H1 (cell line): Measurements from ENCODE around the gene AP3B2. TPM values are rescaled to one million over a fixed set of nuclear protein-coding genes. Genes with fewer than 3 reads are reported as not detected.

Experiments
- CTCF ChIA-PET: fragments of 300-600 bp; sonication (Branson Sonifier 250); formaldehyde crosslinking; loops from one replicate; lab custom pipeline; 2021; ENCODE audit not compliant: partially characterized antibody; lab: Charles Lee
- POLR2A ChIA-PET: fragments of 300-600 bp; sonication (Branson Sonifier 250); formaldehyde crosslinking; loops from one replicate; lab custom pipeline; 2021; ENCODE audit warnings: inconsistent platforms; ENCODE audit not compliant: partially characterized antibody; lab: Charles Lee
- DNase-seq, 2 experiments: peaks; one replicate each; pipeline versions ENCODE4 v3.0.0 to v3.0.0-alpha.2; 2010 to 2022; ENCODE audit warnings: low spot score in 2 of 2, low read depth in 1 of 2, mixed read lengths in 1 of 2
- FAIRE-seq: peaks from 2 replicates; lab custom pipeline; 2011; peaks lifted over from hg19 to GRCh38; lab: Jason Lieb, UNC
- H2AFZ ChIP-seq: 2 replicates; pipeline ENCODE4 v1.8.1; 2012; ENCODE audit warnings: low read length, inconsistent platforms
- H2AK5ac ChIP-seq: 2 replicates; pipeline ENCODE4 v1.6.1; 2013; ENCODE audit warnings: low read depth, low read length
- H2BK120ac ChIP-seq: replicated peaks from 2 replicates; pipeline ENCODE3; 2013; ENCODE audit warnings: low read depth, low read length, inconsistent platforms
- H2BK12ac ChIP-seq: 2 replicates; pipeline ENCODE4 v1.6.1; 2013; ENCODE audit warnings: low read depth, low read length
- H2BK15ac ChIP-seq: 2 replicates; pipeline ENCODE4 v1.6.1; 2013; ENCODE audit warnings: low read length
- H2BK20ac ChIP-seq: 2 replicates; pipeline ENCODE4 v1.6.1; 2013; ENCODE audit warnings: low read length
- H2BK5ac ChIP-seq: 2 replicates; pipeline ENCODE4 v1.6.1; 2013; ENCODE audit warnings: low read depth, low read length
- H3K14ac ChIP-seq: 2 replicates; pipeline ENCODE4 v1.6.1; 2013; ENCODE audit warnings: inconsistent platforms; ENCODE audit not compliant: insufficient read length
- H3K18ac ChIP-seq: 2 replicates; pipeline ENCODE4 v1.6.1; 2013; ENCODE audit warnings: low read length; ENCODE audit errors: extremely low read depth
- H3K23ac ChIP-seq: 2 replicates; pipeline ENCODE4 v1.6.1; 2013; ENCODE audit warnings: inconsistent platforms; ENCODE audit not compliant: insufficient read length
- H3K23me2 ChIP-seq: 2 replicates; pipeline ENCODE4 v1.6.1; 2013; ENCODE audit warnings: low read depth, low read length
- H3K27ac ChIP-seq: 2 replicates; pipeline ENCODE4 v1.6.1; 2011; ENCODE audit warnings: low read depth, low read length, inconsistent platforms
- H3K27me3 ChIP-seq, 4 experiments: replicated peaks in 1 of 4; 1 replicate in 1 of 4; 2 replicates in 3 of 4; pipeline versions ENCODE4 v1.6.1 to v1.8.1; 2011 to 2013; ENCODE audit warnings: low read length in 3 of 4, mild to moderate bottlenecking in 3 of 4, inconsistent platforms in 2 of 4, mixed read lengths in 2 of 4, moderate library complexity in 1 of 4; ENCODE audit not compliant: control insufficient read depth in 3 of 4, insufficient read depth in 3 of 4; ENCODE audit errors: extremely low read depth in 1 of 4
- H3K36me3 ChIP-seq, 4 experiments: 2 replicates each; pipeline versions ENCODE4 v1.6.1 to v1.8.1; 2011 to 2013; ENCODE audit warnings: mild to moderate bottlenecking in 4 of 4, low read length in 3 of 4, moderate library complexity in 2 of 4, control low read depth in 1 of 4, inconsistent platforms in 1 of 4; ENCODE audit not compliant: insufficient read depth in 4 of 4, control insufficient read depth in 2 of 4
- H3K4ac ChIP-seq: replicated peaks from 2 replicates; pipeline ENCODE3; 2013; ENCODE audit warnings: low read length, low read depth, mixed read lengths, inconsistent platforms; ENCODE audit not compliant: insufficient read length
- H3K4me1 ChIP-seq, 4 experiments: replicated peaks in 1 of 4; 1 replicate in 1 of 4; 2 replicates in 3 of 4; pipeline versions ENCODE4 v1.6.1 to v1.8.1; 2011 to 2013; ENCODE audit warnings: low read length in 3 of 4, inconsistent platforms in 2 of 4, mixed read lengths in 1 of 4; ENCODE audit not compliant: insufficient read depth in 4 of 4, control insufficient read depth in 3 of 4
- H3K4me2 ChIP-seq, 2 experiments: 2 replicates each; pipeline versions ENCODE4 v1.6.1 to v1.8.1; 2011 to 2013; ENCODE audit warnings: low read depth in 2 of 2, low read length in 2 of 2, control low read depth in 1 of 2, inconsistent platforms in 1 of 2, mild to moderate bottlenecking in 1 of 2; ENCODE audit not compliant: insufficient read depth in 1 of 2
- H3K4me3 ChIP-seq, 4 experiments: fragments of 200-600, 300-600 bp in 1 of 4; sonication (generic), shearing (Covaris generic), sonication (Bioruptor Twin) in 1 of 4; 2 replicates each; pipeline versions ENCODE4 v1.5.1 to v1.8.1; 2011 to 2016; ENCODE audit warnings: low read length in 4 of 4, low read depth in 3 of 4, control low read depth in 2 of 4, inconsistent platforms in 2 of 4, mild to moderate bottlenecking in 2 of 4, mixed read lengths in 1 of 4, moderate library complexity in 1 of 4; ENCODE audit not compliant: insufficient read depth in 2 of 4; ENCODE audit errors: extremely low read depth in 1 of 4
- H3K56ac ChIP-seq: replicated peaks from 2 replicates; pipeline ENCODE3; 2013; ENCODE audit warnings: low read depth, mild to moderate bottlenecking, mixed read lengths, low read length, inconsistent platforms; ENCODE audit not compliant: insufficient read length
- H3K79me1 ChIP-seq: 2 replicates; pipeline ENCODE4 v1.6.1; 2013; ENCODE audit warnings: low read depth, low read length, control low read depth
- H3K79me2 ChIP-seq, 2 experiments: 2 replicates each; pipeline versions ENCODE4 v1.6.1 to v1.8.1; 2012 to 2013; ENCODE audit warnings: low read length in 2 of 2, mild to moderate bottlenecking in 2 of 2, inconsistent platforms in 1 of 2; ENCODE audit not compliant: insufficient read depth in 2 of 2, control insufficient read depth in 1 of 2
- H3K9ac ChIP-seq, 4 experiments: replicated peaks in 1 of 4; 1 replicate in 1 of 4; 2 replicates in 3 of 4; pipeline versions ENCODE4 v1.6.1 to v1.8.1; 2011 to 2013; ENCODE audit warnings: low read depth in 3 of 4, low read length in 3 of 4, control low read depth in 2 of 4, mild to moderate bottlenecking in 2 of 4, moderate library complexity in 2 of 4, inconsistent platforms in 1 of 4; ENCODE audit errors: extremely low read depth in 1 of 4
- H3K9me3 ChIP-seq, 2 experiments: 2 replicates each; pipeline versions ENCODE4 v1.6.1 to v1.8.1; 2012 to 2013; ENCODE audit warnings: mild to moderate bottlenecking in 2 of 2, moderate library complexity in 2 of 2, control low read depth in 1 of 2, inconsistent platforms in 1 of 2, low read depth in 1 of 2, low read length in 1 of 2, mixed read lengths in 1 of 2; ENCODE audit not compliant: insufficient read depth in 2 of 2
- H4K20me1 ChIP-seq, 2 experiments: replicated peaks in 1 of 2; 2 replicates each; pipeline versions ENCODE3 to v1.8.1; 2011 to 2013; ENCODE audit warnings: inconsistent platforms in 2 of 2, low read length in 2 of 2, mild to moderate bottlenecking in 1 of 2; ENCODE audit not compliant: insufficient read depth in 2 of 2, control insufficient read depth in 1 of 2
- H4K5ac ChIP-seq: 2 replicates; pipeline ENCODE4 v1.6.1; 2013; ENCODE audit warnings: low read length, low read depth, mixed read lengths, inconsistent platforms; ENCODE audit not compliant: insufficient read length
- H4K8ac ChIP-seq: 2 replicates; pipeline ENCODE4 v1.8.0; 2013; ENCODE audit warnings: mild to moderate bottlenecking, moderate library complexity, low read length, inconsistent platforms; ENCODE audit not compliant: insufficient read depth; ENCODE audit errors: extremely low read depth
- H4K91ac ChIP-seq: replicated peaks from 2 replicates; pipeline ENCODE3; 2013; ENCODE audit warnings: low read length, mixed read lengths, inconsistent platforms; ENCODE audit not compliant: insufficient read length
- CBX5 ChIP-seq: fragments of 300-800, 300-1000 bp; sonication (generic); IDR thresholded peaks from 2 replicates; pipeline ENCODE4 v1.7.1; 2016; ENCODE audit warnings: antibody characterized with exemption, low read length, low read depth
- EGR1 ChIP-seq: IDR thresholded peaks from 2 replicates; pipeline ENCODE4 v1.6.1; 2011; ENCODE audit warnings: low read depth, low read length, borderline replicate concordance
- EP300 ChIP-seq, 2 experiments: IDR thresholded peaks; 1 replicate in 1 of 2; 2 replicates in 1 of 2; pipeline ENCODE4 v1.6.1; 2011 to 2012; ENCODE audit warnings: low read depth in 2 of 2, low read length in 2 of 2, mild to moderate bottlenecking in 2 of 2, borderline replicate concordance in 1 of 2, inconsistent platforms in 1 of 2, moderate library complexity in 1 of 2
- FOSL1 ChIP-seq: IDR thresholded peaks from 2 replicates; pipeline ENCODE4 v1.6.1; 2011; ENCODE audit warnings: mild to moderate bottlenecking, low read depth, low read length, moderate library complexity; ENCODE audit not compliant: insufficient read depth
- HDAC6 ChIP-seq: IDR thresholded peaks from one replicate; pipeline ENCODE4 v1.7.1; 2012; ENCODE audit warnings: low read depth, mild to moderate bottlenecking, inconsistent platforms, low read length, moderate library complexity
- KDM1A ChIP-seq: fragments of 200-600, 300-600 bp; sonication (generic); IDR thresholded peaks from 2 replicates; pipeline ENCODE4 v1.7.1; 2016; ENCODE audit warnings: mild to moderate bottlenecking, low read length, borderline replicate concordance
- POLR2AphosphoS5 ChIP-seq: IDR thresholded peaks from 2 replicates; pipeline ENCODE4 v1.6.1; 2011; ENCODE audit warnings: low read depth, low read length
- RNF2 ChIP-seq: fragments of 200-900, 300-1000 bp; sonication (generic); IDR thresholded peaks from 2 replicates; pipeline ENCODE4 v1.7.1; 2016; ENCODE audit warnings: borderline replicate concordance, low read depth, mild to moderate bottlenecking, antibody characterized with exemption, low read length; ENCODE audit not compliant: poor library complexity, severe bottlenecking; ENCODE audit errors: missing control alignments
- SIRT6 ChIP-seq: IDR thresholded peaks from one replicate; pipeline ENCODE4 v1.7.1; 2012; ENCODE audit warnings: low read length, inconsistent platforms
- TBP ChIP-seq: IDR thresholded peaks from 2 replicates; pipeline ENCODE4 v1.6.1; 2011; ENCODE audit warnings: low read depth, low read length, improper control_type of control experiment
- TCF12 ChIP-seq: IDR thresholded peaks from 2 replicates; pipeline ENCODE4 v1.6.1; 2011; ENCODE audit warnings: low read depth, mild to moderate bottlenecking, low read length
- USF2 ChIP-seq: IDR thresholded peaks from 2 replicates; pipeline ENCODE4 v1.6.1; 2011; ENCODE audit warnings: low read length, improper control_type of control experiment
- WGBS, 2 experiments: shearing (Covaris generic) in 1 of 2; methylation state at CpG; one replicate each; pipeline versions ENCODE4 v1.1.6 to v1.1.7; 2013 to 2015; ENCODE audit warnings: low lambda C conversion rate in 2 of 2, mixed read lengths in 2 of 2, inconsistent platforms in 1 of 2, low coverage in 1 of 2, missing lambda C conversion rate in 1 of 2; ENCODE audit not compliant: insufficient replicate concordance in 2 of 2, insufficient coverage in 1 of 2, insufficient read length in 1 of 2; ENCODE audit errors: extremely low coverage in 1 of 2, missing lambda C conversion rate in 1 of 2; 5-methylcytosine and 5-hydroxymethylcytosine counted together
- polyA plus RNA-seq, 7 experiments: library from polyadenylated mRNA; depleted of rRNA in 3 of 7; stranded (reverse) in 5 of 7; unstranded in 2 of 7; fragments of >200 nt in 5 of 7; fragments of 200-250 nt in 2 of 7; gene quantifications; 1 replicate in 5 of 7; 2 replicates in 1 of 7; 4 replicates in 1 of 7; pipeline versions ENCODE4 v1.2.1 to v1.2.3, GENCODE V29; 2011 to 2013; ENCODE audit warnings: missing spikeins in 2 of 7, mixed read lengths in 2 of 7
- total RNA-seq: library from RNA; stranded (reverse); fragmentation: NEBNext Ultra II Directional; extraction: Animal tissue kit (Norgen Biotek cat#: 25700); gene quantifications from 2 replicates; pipeline ENCODE4 v1.2.1, GENCODE V29; 2021

AP3B2 gene
- total and polyA plus RNA-seq, 2 of the 8 experiments (the other 6 are each of a cell fraction or from before 2014, with no cell fraction given) = 21.8 to 25.7 TPM

- Histone ChIP-seq H2BK120ac (no peak overlapping the region), H3K79me1 (no peaks in the 10 kb centered on the region), H3K27me3 (peaks cover 0 to 7% (median 1%) of the 10 kb centered on the region in 4 experiments; a peak in 3 of 7 replicates), H3K4ac (no peak overlapping the region), H2BK12ac (no peak overlapping the region), H4K5ac (no peak overlapping the region), H3K27ac (no peak overlapping the region), H4K91ac (no peak overlapping the region), H3K9me3 (no peaks in the 10 kb centered on the region), H3K14ac (no peak overlapping the region), H3K4me2 (no peak overlapping the region), H2BK20ac (no peak overlapping the region), H3K4me1 (peaks cover 0 to 4% (median 1%) of the 10 kb centered on the region in 4 experiments; a peak in 1 of 7 replicates), H3K18ac (no peak overlapping the region), H2AFZ (no peak overlapping the region), H2BK15ac (no peak overlapping the region), H3K23ac (no peak overlapping the region), H2BK5ac (no peak overlapping the region), H3K23me2 (peaks cover 4% of the 10 kb centered on the region; the same call in 1 of the 2 replicates), H3K36me3 (no peaks in the 10 kb centered on the region), H4K20me1 (no peaks in the 10 kb centered on the region), H3K56ac (no peak overlapping the region), H3K4me3 (no peak overlapping the region), H4K8ac (no peak overlapping the region), H3K79me2 (no peaks in the 10 kb centered on the region), H3K9ac (no peak overlapping the region), H2AK5ac (no peak overlapping the region)
- no peak for FAIRE-seq
- POLR2A ChIA-PET = interaction anchor here (1.1 to 2.9 kb wide), 4 partner anchors 34 to 174 kb away, joined by 3 to 9 read pairs (median 6); partner anchors contain the start of gene RPS17
- no peak for DNase-seq
- CTCF ChIA-PET = interaction anchor here (0.7 kb wide), 1 partner anchor 34 kb away, joined by 3 read pairs; no protein-coding TSS in a partner anchor
- 87% methylated on average over 4 of the region's 4 CpGs; no CpG with 5 or more reads in 1 of the 2 experiments for WGBS, 2 experiments
- no peak for TF ChIP-seq SIRT6
- no peak for TF ChIP-seq CBX5
- TF ChIP-seq RNF2 = no peak
- TF ChIP-seq EP300 (IDR thresholded peaks at IDR 0.05; ENCODE audit: borderline replicate concordance in 1 of 2, low read depth in 2 of 2, low read length in 2 of 2) = no peak
- TF ChIP-seq FOSL1 = no peak
- no peak for TF ChIP-seq TBP
- no peak for TF ChIP-seq TCF12
- TF ChIP-seq KDM1A = no peak
- TF ChIP-seq USF2 = no peak
- TF ChIP-seq EGR1 = no peak
- no peak for TF ChIP-seq HDAC6
- TF ChIP-seq POLR2AphosphoS5 = no peak
These were observed 5.3 kb upstream of the AP3B2 start for GRCh38 chr15:82715003-82715402.
